Fibroblast of villous mesenchyme (primary cell): ENCODE results near the gene HMCN2. TPM values are rescaled to one million over a fixed set of nuclear protein-coding genes. Genes with fewer than 3 reads are reported as not detected.

Experiments used
- DNase-seq: peaks from one replicate; pipeline ENCODE4 v3.0.0-alpha.2; 2010; ENCODE audit warnings: low read depth
- H3K4me3 ChIP-seq: 2 replicates; pipeline ENCODE4 v1.5.1; 2011; ENCODE audit warnings: low read depth, mild to moderate bottlenecking, low read length
- total RNA-seq: library from RNA; depleted of rRNA; stranded (reverse); fragments of >200 nt; gene quantifications from 2 replicates; pipeline ENCODE4 v1.2.3, GENCODE V29; 2012
- TF ChIP-seq, protein P1 (sequence below): IDR thresholded peaks from 2 replicates; pipeline ENCODE4 v1.5.1; 2012; ENCODE audit warnings: low read depth, mild to moderate bottlenecking, low read length; ENCODE audit not compliant: insufficient read depth

HMCN2 gene
- total RNA-seq, 1 donor, result not detected

DNA sequence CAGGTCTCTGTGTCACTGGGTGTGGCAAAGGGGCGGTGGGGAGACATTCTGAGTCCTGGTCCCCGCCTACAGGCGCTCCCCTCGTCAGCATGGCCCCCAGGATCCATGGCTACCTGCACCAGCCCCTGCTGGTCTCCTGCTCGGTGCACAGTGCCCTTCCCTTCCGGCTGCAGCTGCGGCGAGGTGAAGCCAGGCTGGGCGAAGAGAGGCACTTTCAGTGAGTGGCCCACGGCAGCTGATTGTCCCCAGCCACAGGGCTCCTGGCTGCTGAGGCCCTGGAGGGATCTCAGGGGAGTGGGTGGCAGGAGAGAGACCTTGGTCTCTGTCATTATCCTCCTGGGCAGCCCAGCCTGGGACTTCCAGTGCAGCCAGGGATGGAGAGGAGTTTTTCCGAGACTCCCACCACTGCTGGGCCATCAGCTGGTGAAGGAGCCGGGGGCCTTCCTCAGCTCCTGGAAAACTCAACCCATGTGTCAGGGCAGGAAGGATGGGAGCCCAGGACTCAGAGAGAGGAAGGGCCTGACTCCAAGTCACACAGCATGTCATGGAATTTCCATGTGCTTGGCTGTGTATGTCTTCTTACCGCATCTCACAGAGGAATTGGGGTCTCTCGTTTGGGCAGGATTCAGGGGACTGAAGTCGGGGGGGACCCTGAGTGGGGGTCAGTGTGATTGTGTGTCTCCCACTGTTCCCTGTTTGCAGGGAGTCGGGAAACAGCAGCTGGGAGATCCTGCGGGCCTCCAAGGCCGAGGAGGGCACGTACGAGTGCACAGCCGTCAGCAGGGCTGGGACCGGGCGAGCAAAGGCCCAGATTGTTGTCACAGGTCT, 37.4 kb downstream of the HMCN2 start:
- no peak for DNase-seq
- no peak overlapping the region for H3K4me3 ChIP-seq
- TF ChIP-seq, protein P1, sequence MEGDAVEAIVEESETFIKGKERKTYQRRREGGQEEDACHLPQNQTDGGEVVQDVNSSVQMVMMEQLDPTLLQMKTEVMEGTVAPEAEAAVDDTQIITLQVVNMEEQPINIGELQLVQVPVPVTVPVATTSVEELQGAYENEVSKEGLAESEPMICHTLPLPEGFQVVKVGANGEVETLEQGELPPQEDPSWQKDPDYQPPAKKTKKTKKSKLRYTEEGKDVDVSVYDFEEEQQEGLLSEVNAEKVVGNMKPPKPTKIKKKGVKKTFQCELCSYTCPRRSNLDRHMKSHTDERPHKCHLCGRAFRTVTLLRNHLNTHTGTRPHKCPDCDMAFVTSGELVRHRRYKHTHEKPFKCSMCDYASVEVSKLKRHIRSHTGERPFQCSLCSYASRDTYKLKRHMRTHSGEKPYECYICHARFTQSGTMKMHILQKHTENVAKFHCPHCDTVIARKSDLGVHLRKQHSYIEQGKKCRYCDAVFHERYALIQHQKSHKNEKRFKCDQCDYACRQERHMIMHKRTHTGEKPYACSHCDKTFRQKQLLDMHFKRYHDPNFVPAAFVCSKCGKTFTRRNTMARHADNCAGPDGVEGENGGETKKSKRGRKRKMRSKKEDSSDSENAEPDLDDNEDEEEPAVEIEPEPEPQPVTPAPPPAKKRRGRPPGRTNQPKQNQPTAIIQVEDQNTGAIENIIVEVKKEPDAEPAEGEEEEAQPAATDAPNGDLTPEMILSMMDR, result no peak

DNA sequence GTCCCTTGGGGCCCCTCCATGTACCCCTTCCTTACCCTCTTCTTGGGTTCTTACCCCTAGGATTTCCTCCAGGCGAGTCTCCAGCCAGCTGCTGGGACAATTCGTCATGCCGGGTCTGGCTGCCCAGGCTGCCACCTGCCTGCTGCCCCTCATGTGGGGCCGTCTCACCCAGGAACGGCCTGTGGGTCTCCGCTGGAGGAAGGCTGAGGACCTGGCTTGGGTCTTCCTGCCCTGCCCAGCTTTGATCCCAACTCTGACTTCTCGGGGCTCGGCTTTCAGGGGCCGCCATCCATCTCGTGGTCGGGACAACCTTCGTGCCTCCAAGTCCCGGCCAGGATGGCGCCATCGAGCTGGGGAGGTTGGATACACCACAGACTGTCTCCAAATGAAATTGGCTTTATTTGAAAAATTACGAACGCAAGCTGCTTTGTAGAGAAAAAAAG, 38.1 kb downstream of the HMCN2 start:
- TF ChIP-seq, protein P1, result no peak
- no peak overlapping the region for H3K4me3 ChIP-seq
- no peak for DNase-seq

DNA sequence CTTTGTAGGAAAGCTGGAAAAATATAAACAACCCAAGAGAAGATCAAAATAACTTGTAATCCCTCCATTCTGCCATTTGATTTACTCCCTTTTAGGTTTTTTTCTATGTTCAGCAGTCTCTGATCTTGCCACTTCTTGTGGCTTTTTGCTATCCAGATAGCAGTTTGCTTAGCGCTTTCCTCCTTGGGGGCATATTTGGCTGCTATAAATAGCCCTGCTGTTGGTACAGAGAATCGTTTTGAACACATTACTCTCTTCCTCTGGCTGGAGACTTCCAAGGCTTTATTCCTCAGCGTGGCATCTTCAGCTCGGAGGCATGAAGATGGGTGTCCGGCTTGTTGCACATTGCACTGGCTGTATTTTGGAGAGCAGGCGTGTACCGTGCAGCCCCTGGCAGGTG, 38.6 kb downstream of the HMCN2 start:
- TF ChIP-seq, protein P1, result no peak
- no peak overlapping the region for H3K4me3 ChIP-seq
- no peak for DNase-seq

DNA sequence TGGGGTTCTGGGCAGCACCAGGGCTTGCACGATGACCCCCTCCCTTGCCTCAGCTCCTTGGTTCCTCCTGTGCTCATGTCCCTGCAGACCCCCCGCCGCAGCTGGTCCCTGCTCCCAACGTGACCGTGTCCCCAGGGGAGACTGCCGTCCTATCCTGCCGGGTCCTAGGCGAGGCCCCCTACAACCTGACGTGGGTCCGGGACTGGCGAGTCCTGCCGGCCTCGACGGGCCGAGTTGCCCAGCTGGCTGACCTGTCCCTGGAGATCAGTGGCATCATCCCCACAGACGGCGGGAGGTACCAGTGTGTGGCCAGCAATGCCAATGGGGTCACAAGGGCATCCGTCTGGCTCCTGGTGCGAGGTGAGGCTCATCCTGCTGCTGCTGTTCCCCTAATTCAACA, 39.1 kb downstream of the HMCN2 start:
- TF ChIP-seq, protein P1, result no peak
- DNase-seq, result no peak

DNA sequence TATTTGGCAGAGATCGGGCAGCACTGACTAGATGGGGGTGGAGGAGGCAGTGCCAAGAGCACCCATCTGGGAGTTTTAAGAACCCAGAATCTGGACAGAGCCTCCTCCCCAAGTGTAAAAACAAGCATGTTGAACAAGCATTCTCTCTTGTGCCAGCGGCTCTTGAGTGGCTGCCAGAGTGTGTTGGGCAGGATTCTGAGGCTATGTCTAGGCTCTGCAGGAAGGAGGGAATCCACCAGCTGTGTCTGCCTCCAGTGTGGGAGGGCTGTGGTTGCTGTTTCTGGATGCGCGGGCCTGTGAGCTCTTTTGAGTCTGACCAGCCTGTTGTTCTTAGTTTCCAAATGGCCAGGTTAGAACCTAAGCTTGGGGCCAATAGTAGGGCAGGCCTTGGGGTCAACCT, 39.8 kb downstream of the HMCN2 start:
- DNase-seq, result no peak
- H3K4me3 ChIP-seq, result no peak overlapping the region
- TF ChIP-seq, protein P1, result no peak

More for the DNA sequence above, 39.1 kb downstream of the HMCN2 start:
- no peak overlapping the region for H3K4me3 ChIP-seq

DNA sequence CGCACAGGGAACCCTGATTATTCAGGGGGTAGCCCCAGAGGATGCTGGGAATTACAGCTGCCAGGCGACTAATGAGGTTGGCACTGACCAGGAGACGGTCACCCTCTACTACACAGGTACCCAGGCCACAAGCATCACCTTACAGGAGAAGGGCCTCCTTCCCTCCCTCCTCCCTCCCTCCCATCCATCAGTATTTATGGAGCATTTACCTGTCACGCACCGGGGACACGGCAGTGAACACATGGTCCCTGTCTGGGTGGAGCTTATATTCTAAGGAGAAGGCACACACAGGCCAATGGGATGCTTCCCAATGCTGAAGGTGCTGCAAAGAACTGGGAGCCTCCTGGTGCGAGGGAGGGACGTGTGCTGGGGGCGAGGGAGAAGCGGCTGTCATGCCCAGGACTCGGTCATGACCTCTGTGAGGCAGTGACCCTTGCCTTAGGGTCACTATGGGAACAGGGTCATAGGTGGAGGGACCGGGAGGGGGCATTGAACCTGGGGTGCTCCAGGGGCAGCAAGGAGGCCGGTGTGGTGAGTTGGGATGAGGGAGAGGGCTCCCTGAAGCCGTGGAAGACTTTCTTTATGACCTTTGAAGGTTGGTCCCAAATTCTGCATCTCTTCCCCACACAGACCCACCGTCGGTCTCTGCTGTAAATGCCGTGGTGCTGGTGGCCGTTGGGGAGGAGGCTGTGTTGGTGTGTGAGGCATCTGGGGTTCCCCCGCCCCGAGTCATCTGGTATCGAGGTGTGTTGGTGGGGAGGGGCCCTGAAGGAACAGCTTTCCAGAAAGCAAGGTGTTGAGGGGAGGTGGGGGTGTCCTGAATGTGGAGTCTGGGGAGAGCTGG, 41.5 kb downstream of the HMCN2 start:
- no peak overlapping the region for H3K4me3 ChIP-seq
- no peak for DNase-seq
- TF ChIP-seq, protein P1, result no peak
